ENCODE data around the gene TRIM9.

DNA sequence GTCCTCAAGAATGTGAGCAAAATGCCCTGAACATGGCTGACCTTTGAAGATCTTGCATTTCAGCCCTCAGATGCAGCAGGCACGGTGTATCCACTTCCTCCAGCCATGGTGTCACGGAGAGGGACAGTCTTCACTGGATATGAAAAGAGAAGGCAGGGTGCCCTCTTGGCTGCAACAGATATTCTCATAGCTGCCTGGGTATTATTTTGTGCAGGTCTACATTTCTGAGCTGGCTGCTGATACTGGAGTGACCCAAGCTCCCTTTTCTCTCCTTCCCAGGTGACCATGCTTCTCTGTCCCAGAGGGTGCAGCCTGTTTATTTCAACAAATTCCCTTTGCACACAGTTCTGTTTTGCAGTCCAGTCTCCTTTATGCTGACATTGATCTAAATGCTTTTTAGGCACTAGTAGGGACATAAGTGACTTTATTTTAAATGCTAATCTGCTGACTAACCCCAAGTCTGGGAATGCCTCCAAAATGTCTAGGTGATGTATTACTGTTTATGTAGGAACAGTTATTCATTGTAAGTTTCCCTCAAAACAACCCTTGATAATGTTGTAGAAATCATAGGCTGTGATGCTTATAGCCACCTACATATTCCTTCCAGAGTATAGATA, 133.2 kb downstream of the TRIM9 start:
- TF ChIP-seq, protein P1, sequence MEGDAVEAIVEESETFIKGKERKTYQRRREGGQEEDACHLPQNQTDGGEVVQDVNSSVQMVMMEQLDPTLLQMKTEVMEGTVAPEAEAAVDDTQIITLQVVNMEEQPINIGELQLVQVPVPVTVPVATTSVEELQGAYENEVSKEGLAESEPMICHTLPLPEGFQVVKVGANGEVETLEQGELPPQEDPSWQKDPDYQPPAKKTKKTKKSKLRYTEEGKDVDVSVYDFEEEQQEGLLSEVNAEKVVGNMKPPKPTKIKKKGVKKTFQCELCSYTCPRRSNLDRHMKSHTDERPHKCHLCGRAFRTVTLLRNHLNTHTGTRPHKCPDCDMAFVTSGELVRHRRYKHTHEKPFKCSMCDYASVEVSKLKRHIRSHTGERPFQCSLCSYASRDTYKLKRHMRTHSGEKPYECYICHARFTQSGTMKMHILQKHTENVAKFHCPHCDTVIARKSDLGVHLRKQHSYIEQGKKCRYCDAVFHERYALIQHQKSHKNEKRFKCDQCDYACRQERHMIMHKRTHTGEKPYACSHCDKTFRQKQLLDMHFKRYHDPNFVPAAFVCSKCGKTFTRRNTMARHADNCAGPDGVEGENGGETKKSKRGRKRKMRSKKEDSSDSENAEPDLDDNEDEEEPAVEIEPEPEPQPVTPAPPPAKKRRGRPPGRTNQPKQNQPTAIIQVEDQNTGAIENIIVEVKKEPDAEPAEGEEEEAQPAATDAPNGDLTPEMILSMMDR (conservative IDR thresholded peaks at IDR 0.05; ENCODE audit: low read depth, low read length) = no peak
- no peak for TF ChIP-seq EZH2 (IDR thresholded peaks at IDR 0.05; ENCODE audit: low read length, unreplicated experiment)
